Measurements from ENCODE around the gene CLRN3. TPM values are rescaled to one million over a fixed set of nuclear protein-coding genes. Genes with fewer than 3 reads are reported as not detected.

Gene CLRN3, protein sequence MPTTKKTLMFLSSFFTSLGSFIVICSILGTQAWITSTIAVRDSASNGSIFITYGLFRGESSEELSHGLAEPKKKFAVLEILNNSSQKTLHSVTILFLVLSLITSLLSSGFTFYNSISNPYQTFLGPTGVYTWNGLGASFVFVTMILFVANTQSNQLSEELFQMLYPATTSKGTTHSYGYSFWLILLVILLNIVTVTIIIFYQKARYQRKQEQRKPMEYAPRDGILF
- not detected for polyA plus RNA-seq (2013, experiment 1 of 2)
- not detected for polyA plus RNA-seq (2013, experiment 2 of 2)

DNA sequence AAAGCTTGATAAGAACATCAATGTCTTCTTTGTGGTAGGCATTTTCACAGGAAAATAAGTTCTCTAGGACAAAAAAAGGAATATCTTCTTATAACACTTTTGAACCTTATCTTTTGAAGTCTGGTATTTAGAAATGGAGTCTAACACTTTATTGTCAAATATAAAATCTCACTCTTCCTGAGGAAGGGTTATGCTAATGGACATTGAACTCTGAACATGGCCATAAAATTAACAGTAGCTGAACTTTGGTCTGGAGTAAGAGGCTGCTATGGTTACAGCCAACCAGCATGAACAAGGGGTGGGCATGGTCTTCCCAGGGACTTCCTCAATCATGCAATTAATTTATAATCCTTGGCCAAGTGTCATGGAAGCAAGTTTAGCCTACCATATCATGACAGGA lies at the start of gene CLRN3:
TSS of gene CLRN3 (minus strand) at position 199 of the 400 bp plus-strand sequence. CDS start at position 42, 157 bp downstream.
- no peak within 1 kb of the TSS for H3K4me2 ChIP-seq (ENCODE audit: insufficient read depth, low read length, poor library complexity, severe bottlenecking)
- no peak within 1 kb of the TSS for H3K14ac ChIP-seq (ENCODE audit: low read length)
- no peak within 1 kb of the TSS for H4K91ac ChIP-seq (ENCODE audit: low read depth, low read length, poor library complexity)
- H3K36me3 ChIP-seq (replicated peaks in 1 of 2; ENCODE audit: control insufficient read depth in 2 of 2, insufficient read depth in 2 of 2, low read length in 2 of 2), result no peaks in the 10 kb centered on the region
- no peak within 1 kb of the TSS for H2BK15ac ChIP-seq (ENCODE audit: low read length)
- no peak within 1 kb of the TSS for H3K27ac ChIP-seq (replicated peaks; ENCODE audit: low read length)
- H2AFZ ChIP-seq (ENCODE audit: low read length), result no peak within 1 kb of the TSS
- no peaks in the 10 kb centered on the region for H3K4me1 ChIP-seq (ENCODE audit: control insufficient read depth in 2 of 2, insufficient read depth in 1 of 2, low read depth in 1 of 2, low read length in 2 of 2)
- H3K9ac ChIP-seq (ENCODE audit: low read depth, low read length, poor library complexity), result no peak within 1 kb of the TSS
- no peak within 1 kb of the TSS for H4K8ac ChIP-seq (ENCODE audit: low read depth, low read length)
- H3K18ac ChIP-seq (ENCODE audit: low read length), result no peak within 1 kb of the TSS
- no peak within 1 kb of the TSS for H3K23ac ChIP-seq (ENCODE audit: low read depth, low read length, poor library complexity)
- H3K79me1 ChIP-seq (ENCODE audit: low read depth, low read length), result no peaks in the 10 kb centered on the region
- no peak within 1 kb of the TSS for H2BK5ac ChIP-seq (ENCODE audit: low read length)
- no peak for DNase-seq (ENCODE audit: low spot score)
- no peaks in the 10 kb centered on the region for H3K9me3 ChIP-seq (replicated peaks in 1 of 2; ENCODE audit: control insufficient read depth in 2 of 2, insufficient read depth in 1 of 2, low read depth in 1 of 2, low read length in 2 of 2)
- H3K4me3 ChIP-seq (ENCODE audit: low read length in 2 of 2), result no peak within 1 kb of the TSS
- H3K4ac ChIP-seq (ENCODE audit: low read length), result no peak within 1 kb of the TSS
- no peak within 1 kb of the TSS for H2BK120ac ChIP-seq (ENCODE audit: low read depth, low read length)
- peaks cover 0 to 6% (median 0%) of the 10 kb centered on the region in 3 experiments for H3K27me3 ChIP-seq (ENCODE audit: control insufficient read depth in 3 of 3, insufficient read depth in 3 of 3, low read depth in 1 of 3, low read length in 3 of 3)
- no peak within 1 kb of the TSS for H2BK12ac ChIP-seq (ENCODE audit: low read length)
- H2AK5ac ChIP-seq (ENCODE audit: low read depth, low read length), result no peak within 1 kb of the TSS

DNA sequence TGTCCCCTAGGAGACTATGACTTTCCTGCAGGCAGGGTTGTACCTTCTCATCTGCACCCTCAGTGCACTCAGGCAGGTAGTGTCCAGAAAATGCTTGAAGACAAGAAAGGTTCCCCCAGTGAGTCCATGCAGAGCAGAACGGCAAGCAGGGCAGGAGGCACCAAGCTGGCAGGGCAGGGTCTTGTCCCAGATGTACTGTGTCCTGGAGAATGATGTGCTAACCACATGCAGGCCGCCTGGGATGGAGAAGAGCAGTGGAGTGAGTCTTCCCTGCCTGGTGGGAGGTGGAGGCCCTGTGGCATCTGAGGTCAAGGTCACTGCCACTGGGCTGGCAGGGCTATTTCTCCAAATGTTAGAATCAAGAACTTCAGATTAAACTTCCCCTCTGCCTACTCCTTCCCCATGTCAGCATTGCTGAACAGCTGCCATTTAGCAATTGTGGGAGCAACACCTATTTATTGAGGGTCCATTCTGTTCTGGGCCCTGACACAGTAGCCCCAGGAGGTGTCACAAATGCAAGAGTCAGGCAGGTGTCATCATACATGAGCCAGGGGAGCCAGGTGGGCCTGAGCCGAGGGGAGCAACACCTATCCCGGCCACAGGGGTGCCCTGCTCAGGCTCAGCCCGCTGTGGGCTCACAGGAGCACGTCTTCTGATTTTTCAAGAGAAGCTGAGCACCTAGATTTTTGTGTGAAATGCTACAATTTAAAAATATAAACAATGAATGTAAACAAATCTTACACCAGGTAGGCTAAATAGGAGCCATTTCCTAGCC lies 48.3 kb upstream of the CLRN3 start:
- no peak overlapping the region for H2BK5ac ChIP-seq (ENCODE audit: low read length)
- WGBS, 2 donors (ENCODE audit: extremely low coverage in 2 of 2, insufficient read length in 2 of 2, insufficient replicate concordance in 1 of 2), result no CpG with 5 or more reads among the region's 6 CpGs

DNA sequence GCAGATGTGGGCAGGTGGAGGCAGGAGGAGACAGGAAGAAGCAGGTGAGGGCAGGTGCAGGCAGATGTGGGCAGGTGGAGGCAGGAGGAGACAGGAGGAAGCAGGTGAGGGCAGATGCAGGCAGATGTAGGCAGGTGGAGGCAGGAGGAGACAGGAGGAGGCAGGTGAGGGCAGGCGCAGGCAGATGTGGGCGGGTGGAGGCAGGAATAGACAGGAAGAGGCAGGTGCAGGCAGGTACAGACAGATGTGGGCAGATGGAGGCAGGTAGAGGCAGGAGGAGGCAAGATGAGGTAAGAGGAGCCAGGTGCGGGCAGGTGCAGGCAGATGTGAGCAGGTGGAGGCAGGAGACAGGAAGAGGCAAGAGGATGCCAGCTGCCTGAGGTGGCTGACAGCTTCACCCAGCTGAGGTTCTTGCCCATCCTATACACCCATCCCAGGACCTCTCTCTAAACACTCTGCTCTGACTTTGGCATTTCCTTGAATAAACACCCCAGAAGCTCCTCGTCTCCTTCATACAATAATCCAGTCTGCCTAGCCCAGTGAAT lies 47.1 kb upstream of the CLRN3 start:
- H3K79me1 ChIP-seq (ENCODE audit: low read depth, low read length), result no peaks in the 10 kb centered on the region
- DNase-seq (ENCODE audit: low spot score), result no peak
- H3K27me3 ChIP-seq (ENCODE audit: control insufficient read depth in 3 of 3, insufficient read depth in 3 of 3, low read depth in 1 of 3, low read length in 3 of 3), result no peaks in the 10 kb centered on the region
- H3K23ac ChIP-seq (ENCODE audit: low read depth, low read length, poor library complexity), result peak overlapping the region; percentile 39
- no CpG with 5 or more reads among the region's 4 CpGs for WGBS, 2 donors (ENCODE audit: extremely low coverage in 2 of 2, insufficient read length in 2 of 2, insufficient replicate concordance in 1 of 2)
- no peak overlapping the region for H2AFZ ChIP-seq (ENCODE audit: low read length)
- no peak overlapping the region for H2BK5ac ChIP-seq (ENCODE audit: low read length)
- H3K36me3 ChIP-seq (replicated peaks in 1 of 2; ENCODE audit: control insufficient read depth in 2 of 2, insufficient read depth in 2 of 2, low read length in 2 of 2), result no peaks in the 10 kb centered on the region
- H3K4me3 ChIP-seq (ENCODE audit: low read length in 2 of 2), result no peak overlapping the region
- no peak overlapping the region for H3K4ac ChIP-seq (ENCODE audit: low read length)
- peak overlapping the region; percentile 44 for H4K91ac ChIP-seq (ENCODE audit: low read depth, low read length, poor library complexity)
- H2AK5ac ChIP-seq (ENCODE audit: low read depth, low read length), result peak overlapping the region; percentile 50
- peaks cover 0 to 5% of the 10 kb centered on the region in 2 donors for H3K4me1 ChIP-seq (ENCODE audit: control insufficient read depth in 2 of 2, insufficient read depth in 1 of 2, low read depth in 1 of 2, low read length in 2 of 2)
- peak overlapping the region; percentile 26 for H2BK12ac ChIP-seq (ENCODE audit: low read length)
- peak overlapping the region; percentile 61 for H3K9ac ChIP-seq (ENCODE audit: low read depth, low read length, poor library complexity)
- H3K9me3 ChIP-seq (replicated peaks in 1 of 2; ENCODE audit: control insufficient read depth in 2 of 2, insufficient read depth in 1 of 2, low read depth in 1 of 2, low read length in 2 of 2), result no peaks in the 10 kb centered on the region
- no peak overlapping the region for H2BK120ac ChIP-seq (ENCODE audit: low read depth, low read length)
- H3K27ac ChIP-seq (replicated peaks; ENCODE audit: low read length), result no peak overlapping the region
- peak overlapping the region; percentile 21 for H3K18ac ChIP-seq (ENCODE audit: low read length)
- peak overlapping the region; percentile 56 for H3K14ac ChIP-seq (ENCODE audit: low read length)
- no peak overlapping the region for H3K4me2 ChIP-seq (ENCODE audit: insufficient read depth, low read length, poor library complexity, severe bottlenecking)
- H2BK15ac ChIP-seq (ENCODE audit: low read length), result no peak overlapping the region
- no peak overlapping the region for H4K8ac ChIP-seq (ENCODE audit: low read depth, low read length)

More for the DNA sequence above, 48.3 kb upstream of the CLRN3 start:
- no peak overlapping the region for H3K9ac ChIP-seq (ENCODE audit: low read depth, low read length, poor library complexity)
- no peak overlapping the region for H3K14ac ChIP-seq (ENCODE audit: low read length)
- no peaks in the 10 kb centered on the region for H3K36me3 ChIP-seq (replicated peaks in 1 of 2; ENCODE audit: control insufficient read depth in 2 of 2, insufficient read depth in 2 of 2, low read length in 2 of 2)
- H3K4me1 ChIP-seq (ENCODE audit: control insufficient read depth in 2 of 2, insufficient read depth in 1 of 2, low read depth in 1 of 2, low read length in 2 of 2), result peaks cover 0 to 5% of the 10 kb centered on the region in 2 donors
- no peak overlapping the region for H2BK12ac ChIP-seq (ENCODE audit: low read length)
- H3K9me3 ChIP-seq (replicated peaks in 1 of 2; ENCODE audit: control insufficient read depth in 2 of 2, insufficient read depth in 1 of 2, low read depth in 1 of 2, low read length in 2 of 2), result no peaks in the 10 kb centered on the region
- H3K79me1 ChIP-seq (ENCODE audit: low read depth, low read length), result no peaks in the 10 kb centered on the region
- no peak overlapping the region for H2AK5ac ChIP-seq (ENCODE audit: low read depth, low read length)
- no peak overlapping the region for H3K23ac ChIP-seq (ENCODE audit: low read depth, low read length, poor library complexity)
- no peak overlapping the region for H4K91ac ChIP-seq (ENCODE audit: low read depth, low read length, poor library complexity)
- DNase-seq (ENCODE audit: low spot score), result no peak
- no peak overlapping the region for H4K8ac ChIP-seq (ENCODE audit: low read depth, low read length)
- H3K27me3 ChIP-seq (ENCODE audit: control insufficient read depth in 3 of 3, insufficient read depth in 3 of 3, low read depth in 1 of 3, low read length in 3 of 3), result no peaks in the 10 kb centered on the region
- H2AFZ ChIP-seq (ENCODE audit: low read length), result no peak overlapping the region
- H3K27ac ChIP-seq (replicated peaks; ENCODE audit: low read length), result no peak overlapping the region
- H3K4me2 ChIP-seq (ENCODE audit: insufficient read depth, low read length, poor library complexity, severe bottlenecking), result no peak overlapping the region
- H2BK120ac ChIP-seq (ENCODE audit: low read depth, low read length), result no peak overlapping the region
- no peak overlapping the region for H3K18ac ChIP-seq (ENCODE audit: low read length)
- no peak overlapping the region for H2BK15ac ChIP-seq (ENCODE audit: low read length)
- H3K4ac ChIP-seq (ENCODE audit: low read length), result no peak overlapping the region
- no peak overlapping the region for H3K4me3 ChIP-seq (ENCODE audit: low read length in 2 of 2)

DNA sequence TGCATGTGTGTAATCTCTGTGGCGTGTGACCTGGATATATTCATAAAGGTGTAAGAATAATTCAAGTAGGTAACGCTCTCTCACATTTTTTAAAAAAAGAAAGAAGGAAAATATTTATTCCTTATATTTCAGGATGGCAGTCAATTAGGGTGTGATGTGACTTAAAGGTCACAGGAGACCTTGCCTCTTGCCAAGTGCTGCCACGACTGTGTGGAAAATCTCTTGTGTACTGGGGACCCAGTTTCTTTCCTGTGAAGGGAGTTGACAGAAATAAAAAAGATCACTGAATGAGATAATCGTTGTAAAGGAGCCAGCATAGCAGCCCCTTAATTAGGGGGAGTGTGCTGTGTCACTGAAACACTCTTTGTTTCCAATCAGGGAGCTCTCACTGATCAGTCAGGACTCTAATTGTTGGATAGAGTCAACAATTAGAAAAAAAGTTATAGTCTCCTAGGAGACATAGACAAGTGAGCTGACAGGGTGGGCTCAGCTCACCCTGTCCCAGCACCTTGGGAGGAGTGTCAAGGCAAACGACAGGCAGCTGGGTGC lies 45.2 kb upstream of the CLRN3 start:
- Histone ChIP-seq H3K27me3 (ENCODE audit: control insufficient read depth in 3 of 3, insufficient read depth in 3 of 3, low read depth in 1 of 3, low read length in 3 of 3) (no peaks in the 10 kb centered on the region), H3K9ac (ENCODE audit: low read depth, low read length, poor library complexity) (no peak overlapping the region), H3K18ac (ENCODE audit: low read length) (no peak overlapping the region), H2BK5ac (ENCODE audit: low read length) (no peak overlapping the region), H3K36me3 (replicated peaks in 1 of 2; ENCODE audit: control insufficient read depth in 2 of 2, insufficient read depth in 2 of 2, low read length in 2 of 2) (no peaks in the 10 kb centered on the region), H2BK120ac (ENCODE audit: low read depth, low read length) (no peak overlapping the region), H4K91ac (ENCODE audit: low read depth, low read length, poor library complexity) (no peak overlapping the region), H3K9me3 (replicated peaks in 1 of 2; ENCODE audit: control insufficient read depth in 2 of 2, insufficient read depth in 1 of 2, low read depth in 1 of 2, low read length in 2 of 2) (no peaks in the 10 kb centered on the region), H3K4ac (ENCODE audit: low read length) (no peak overlapping the region), H2AFZ (ENCODE audit: low read length) (no peak overlapping the region), H3K14ac (ENCODE audit: low read length) (no peak overlapping the region), H4K8ac (ENCODE audit: low read depth, low read length) (no peak overlapping the region), H3K4me3 (ENCODE audit: low read length in 2 of 2) (no peak overlapping the region), H2AK5ac (ENCODE audit: low read depth, low read length) (no peak overlapping the region), H3K27ac (replicated peaks; ENCODE audit: low read length) (no peak overlapping the region), H2BK15ac (ENCODE audit: low read length) (no peak overlapping the region), H3K4me1 (ENCODE audit: control insufficient read depth in 2 of 2, insufficient read depth in 1 of 2, low read depth in 1 of 2, low read length in 2 of 2) (peaks cover 0 to 5% of the 10 kb centered on the region in 2 donors), H3K23ac (ENCODE audit: low read depth, low read length, poor library complexity) (no peak overlapping the region), H3K4me2 (ENCODE audit: insufficient read depth, low read length, poor library complexity, severe bottlenecking) (no peak overlapping the region), H3K79me1 (ENCODE audit: low read depth, low read length) (no peaks in the 10 kb centered on the region), H2BK12ac (ENCODE audit: low read length) (no peak overlapping the region)
- DNase-seq (ENCODE audit: low spot score), result no peak
- no CpG with 5 or more reads among the region's 5 CpGs for WGBS, 2 donors (ENCODE audit: extremely low coverage in 2 of 2, insufficient read length in 2 of 2, insufficient replicate concordance in 1 of 2)
